Measurements from ENCODE around the gene FAM124B. TPM values are rescaled to one million over a fixed set of nuclear protein-coding genes. Genes with fewer than 3 reads are reported as not detected.
"Not testable (repeated sequence)": the region's sequence is repeated elsewhere in the genome, so short reads cannot be mapped to it uniquely, and the experiment has no call there.

The FAM124B gene
- polyA plus RNA-seq, 3 donors, result 1.8 to 2.1 (median 2.0) TPM

GRCh38 chr2:224386876-224387275, 15.0 kb downstream of the FAM124B start:
- Histone ChIP-seq H3K9me3 (replicated peaks in 1 of 2; ENCODE audit: control insufficient read depth in 1 of 2, insufficient read depth in 1 of 2, low read length in 2 of 2) (no peaks in the 10 kb centered on the region), H3K4me1 (ENCODE audit: control insufficient read depth in 1 of 2, insufficient read depth in 2 of 2, low read length in 2 of 2) (no peaks in the 10 kb centered on the region), H3K27me3 (ENCODE audit: control insufficient read depth in 2 of 2, insufficient read depth in 2 of 2, low read length in 2 of 2) (no peaks in the 10 kb centered on the region), H4K20me1 (ENCODE audit: insufficient read depth, low read length) (no peaks in the 10 kb centered on the region), H3K36me3 (replicated peaks in 1 of 2; ENCODE audit: control insufficient read depth in 1 of 2, insufficient read depth in 2 of 2, low read length in 2 of 2) (no peaks in the 10 kb centered on the region), H3K79me2 (ENCODE audit: insufficient read depth, low read length) (no peaks in the 10 kb centered on the region), H3K9ac (ENCODE audit: insufficient read depth, low read length, poor library complexity, severe bottlenecking) (no peak overlapping the region), H3K4me2 (replicated peaks; ENCODE audit: extremely low read depth, low read length, poor library complexity, severe bottlenecking) (no peak overlapping the region), H3K27ac (ENCODE audit: low read depth in 1 of 2, low read length in 2 of 2) (no peak overlapping the region), H3K4me3 (replicated peaks in 1 of 3; ENCODE audit: low read depth in 2 of 3, low read length in 3 of 3) (no peak overlapping the region), H2AFZ (ENCODE audit: insufficient read depth, low read depth, low read length, poor library complexity, severe bottlenecking) (no peak overlapping the region)
- Mint-ChIP-seq H3K9me3 (peaks cover 0 to 3% (median 0%) of the 10 kb centered on the region in 7 donors), H3K4me1 (peaks cover 12% of the 10 kb centered on the region), H3K27ac (no peak overlapping the region), H3K27me3 (ENCODE audit: low read depth in 3 of 3) (no peaks in the 10 kb centered on the region), H3K4me3 (no peak overlapping the region), H3K36me3 (peaks cover 10 to 18% of the 10 kb centered on the region in 2 donors)
- no CpG with 5 or more reads among the region's 2 CpGs for WGBS (ENCODE audit: insufficient coverage)
- DNase-seq, result no peak
- no peak for TF ChIP-seq CTCF (IDR thresholded peaks at IDR 0.05)
- intact Hi-C loops (cut with micrococcal nuclease), result no loop called here

- Mint-ChIP-seq H3K27ac (no peak overlapping the region), H3K27me3 (ENCODE audit: low read depth in 3 of 3) (no peaks in the 10 kb centered on the region), H3K9me3 (no peaks in the 10 kb centered on the region), H3K4me3 (no peak overlapping the region), H3K4me1 (peaks cover 34% of the 10 kb centered on the region), H3K36me3 (peaks cover 14 to 16% of the 10 kb centered on the region in 2 donors)
- intact Hi-C loops (cut with micrococcal nuclease), result no loop called here
- no peak overlapping the region for H3K4me3 ChIP-seq (replicated peaks in 1 of 3; ENCODE audit: low read depth in 2 of 3, low read length in 3 of 3)
- no peak overlapping the region for H2AFZ ChIP-seq (ENCODE audit: insufficient read depth, low read depth, low read length, poor library complexity, severe bottlenecking)
- no peaks in the 10 kb centered on the region for H4K20me1 ChIP-seq (ENCODE audit: insufficient read depth, low read length)
- no peak for DNase-seq
- no peaks in the 10 kb centered on the region for H3K9me3 ChIP-seq (replicated peaks in 1 of 2; ENCODE audit: control insufficient read depth in 1 of 2, insufficient read depth in 1 of 2, low read length in 2 of 2)
- no peak overlapping the region for H3K4me2 ChIP-seq (replicated peaks; ENCODE audit: extremely low read depth, low read length, poor library complexity, severe bottlenecking)
- no peaks in the 10 kb centered on the region for H3K79me2 ChIP-seq (ENCODE audit: insufficient read depth, low read length)
- no peak overlapping the region for H3K9ac ChIP-seq (ENCODE audit: insufficient read depth, low read length, poor library complexity, severe bottlenecking)
- no peak for TF ChIP-seq CTCF (IDR thresholded peaks at IDR 0.05)
- peaks cover 20 to 23% of the 10 kb centered on the region in 2 donors for H3K4me1 ChIP-seq (ENCODE audit: control insufficient read depth in 1 of 2, insufficient read depth in 2 of 2, low read length in 2 of 2)
- 97% methylated on average over 7 of the region's 9 CpGs for WGBS (ENCODE audit: insufficient coverage)
- H3K36me3 ChIP-seq (replicated peaks in 1 of 2; ENCODE audit: control insufficient read depth in 1 of 2, insufficient read depth in 2 of 2, low read length in 2 of 2), result peaks cover 0 to 9% of the 10 kb centered on the region in 2 donors
- no peak overlapping the region for H3K27ac ChIP-seq (ENCODE audit: low read depth in 1 of 2, low read length in 2 of 2)
- H3K27me3 ChIP-seq (ENCODE audit: control insufficient read depth in 2 of 2, insufficient read depth in 2 of 2, low read length in 2 of 2), result no peaks in the 10 kb centered on the region
Measured at GRCh38 chr2:224382973-224383555, 18.8 kb downstream of the FAM124B start.

- intact Hi-C loops (cut with micrococcal nuclease); H3K27me3 ChIP-seq (ENCODE audit: control insufficient read depth in 2 of 2, insufficient read depth in 2 of 2, low read length in 2 of 2); H3K9ac ChIP-seq (ENCODE audit: insufficient read depth, low read length, poor library complexity, severe bottlenecking); H4K20me1 ChIP-seq (ENCODE audit: insufficient read depth, low read length); H3K27ac ChIP-seq (ENCODE audit: low read depth in 1 of 2, low read length in 2 of 2); H3K79me2 ChIP-seq (ENCODE audit: insufficient read depth, low read length); H3K27ac Mint-ChIP-seq; H3K4me3 Mint-ChIP-seq; H3K9me3 Mint-ChIP-seq; H3K4me2 ChIP-seq (replicated peaks; ENCODE audit: extremely low read depth, low read length, poor library complexity, severe bottlenecking); H3K4me3 ChIP-seq (replicated peaks in 1 of 3; ENCODE audit: low read depth in 2 of 3, low read length in 3 of 3); H3K9me3 ChIP-seq (replicated peaks in 1 of 2; ENCODE audit: control insufficient read depth in 1 of 2, insufficient read depth in 1 of 2, low read length in 2 of 2); H3K27me3 Mint-ChIP-seq (ENCODE audit: low read depth in 3 of 3); DNase-seq; H3K36me3 ChIP-seq (replicated peaks in 1 of 2; ENCODE audit: control insufficient read depth in 1 of 2, insufficient read depth in 2 of 2, low read length in 2 of 2); H2AFZ ChIP-seq (ENCODE audit: insufficient read depth, low read depth, low read length, poor library complexity, severe bottlenecking): not testable (repeated sequence)
- H3K36me3 Mint-ChIP-seq, result peaks cover 14 to 15% of the 10 kb centered on the region in 2 donors
- peaks cover 25 to 31% of the 10 kb centered on the region in 2 donors for H3K4me1 ChIP-seq (ENCODE audit: control insufficient read depth in 1 of 2, insufficient read depth in 2 of 2, low read length in 2 of 2)
- peaks cover 41% of the 10 kb centered on the region for H3K4me1 Mint-ChIP-seq
- WGBS (ENCODE audit: insufficient coverage), result no CpG with 5 or more reads among the region's 2 CpGs
Measured at GRCh38 chr2:224382280-224382647, 19.6 kb downstream of the FAM124B start.
